ENCODE results near the gene PNPLA7. TPM values are rescaled to one million over a fixed set of nuclear protein-coding genes. Genes with fewer than 3 reads are reported as not detected.
"Not testable (repeated sequence)": the region's sequence is repeated elsewhere in the genome, so short reads cannot be mapped to it uniquely, and the experiment has no call there.

PNPLA7 gene
- polyA plus RNA-seq, 1 of the 3 experiments (the other 2 are of a cell fraction) = 0.99 TPM

- TF ChIP-seq, protein P1, sequence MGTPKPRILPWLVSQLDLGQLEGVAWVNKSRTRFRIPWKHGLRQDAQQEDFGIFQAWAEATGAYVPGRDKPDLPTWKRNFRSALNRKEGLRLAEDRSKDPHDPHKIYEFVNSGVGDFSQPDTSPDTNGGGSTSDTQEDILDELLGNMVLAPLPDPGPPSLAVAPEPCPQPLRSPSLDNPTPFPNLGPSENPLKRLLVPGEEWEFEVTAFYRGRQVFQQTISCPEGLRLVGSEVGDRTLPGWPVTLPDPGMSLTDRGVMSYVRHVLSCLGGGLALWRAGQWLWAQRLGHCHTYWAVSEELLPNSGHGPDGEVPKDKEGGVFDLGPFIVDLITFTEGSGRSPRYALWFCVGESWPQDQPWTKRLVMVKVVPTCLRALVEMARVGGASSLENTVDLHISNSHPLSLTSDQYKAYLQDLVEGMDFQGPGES (IDR thresholded peaks at IDR 0.05; ENCODE audit: low read depth, low read length) = no peak
- TF ChIP-seq CHD2 (IDR thresholded peaks at IDR 0.05; ENCODE audit: low read length, partially characterized antibody) (no peak), REST (IDR thresholded peaks at IDR 0.05; ENCODE audit: low read depth, low read length) (no peak), YY1 (IDR thresholded peaks at IDR 0.05; ENCODE audit: low read depth) (no peak), FOSL2 (IDR thresholded peaks at IDR 0.05; ENCODE audit: borderline replicate concordance, low read depth) (no peak), TCF12 (IDR thresholded peaks at IDR 0.05) (no peak), SMC3 (IDR thresholded peaks at IDR 0.05; ENCODE audit: low read depth, low read length) (no peak), RCOR1 (IDR thresholded peaks at IDR 0.05; ENCODE audit: low read length) (no peak), RAD21 (IDR thresholded peaks at IDR 0.05; ENCODE audit: low read length) (no peak), FOXM1 (IDR thresholded peaks at IDR 0.05; ENCODE audit: low read depth) (no peak), FOXJ3 (CRISPR knock-in tag; IDR thresholded peaks at IDR 0.05) (no peak), ZBTB33 (IDR thresholded peaks at IDR 0.05; ENCODE audit: borderline replicate concordance, low read depth) (no peak), TEAD4 (IDR thresholded peaks at IDR 0.05; ENCODE audit: borderline replicate concordance, insufficient read depth) (no peak), MAX (IDR thresholded peaks at IDR 0.05; ENCODE audit: low read depth) (no peak)
- TF ChIP-seq, protein P2, sequence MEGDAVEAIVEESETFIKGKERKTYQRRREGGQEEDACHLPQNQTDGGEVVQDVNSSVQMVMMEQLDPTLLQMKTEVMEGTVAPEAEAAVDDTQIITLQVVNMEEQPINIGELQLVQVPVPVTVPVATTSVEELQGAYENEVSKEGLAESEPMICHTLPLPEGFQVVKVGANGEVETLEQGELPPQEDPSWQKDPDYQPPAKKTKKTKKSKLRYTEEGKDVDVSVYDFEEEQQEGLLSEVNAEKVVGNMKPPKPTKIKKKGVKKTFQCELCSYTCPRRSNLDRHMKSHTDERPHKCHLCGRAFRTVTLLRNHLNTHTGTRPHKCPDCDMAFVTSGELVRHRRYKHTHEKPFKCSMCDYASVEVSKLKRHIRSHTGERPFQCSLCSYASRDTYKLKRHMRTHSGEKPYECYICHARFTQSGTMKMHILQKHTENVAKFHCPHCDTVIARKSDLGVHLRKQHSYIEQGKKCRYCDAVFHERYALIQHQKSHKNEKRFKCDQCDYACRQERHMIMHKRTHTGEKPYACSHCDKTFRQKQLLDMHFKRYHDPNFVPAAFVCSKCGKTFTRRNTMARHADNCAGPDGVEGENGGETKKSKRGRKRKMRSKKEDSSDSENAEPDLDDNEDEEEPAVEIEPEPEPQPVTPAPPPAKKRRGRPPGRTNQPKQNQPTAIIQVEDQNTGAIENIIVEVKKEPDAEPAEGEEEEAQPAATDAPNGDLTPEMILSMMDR (IDR thresholded peaks at IDR 0.05) = no peak
- TF ChIP-seq, protein P3, sequence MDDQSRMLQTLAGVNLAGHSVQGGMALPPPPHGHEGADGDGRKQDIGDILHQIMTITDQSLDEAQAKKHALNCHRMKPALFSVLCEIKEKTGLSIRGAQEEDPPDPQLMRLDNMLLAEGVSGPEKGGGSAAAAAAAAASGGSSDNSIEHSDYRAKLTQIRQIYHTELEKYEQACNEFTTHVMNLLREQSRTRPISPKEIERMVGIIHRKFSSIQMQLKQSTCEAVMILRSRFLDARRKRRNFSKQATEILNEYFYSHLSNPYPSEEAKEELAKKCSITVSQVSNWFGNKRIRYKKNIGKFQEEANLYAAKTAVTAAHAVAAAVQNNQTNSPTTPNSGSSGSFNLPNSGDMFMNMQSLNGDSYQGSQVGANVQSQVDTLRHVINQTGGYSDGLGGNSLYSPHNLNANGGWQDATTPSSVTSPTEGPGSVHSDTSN (IDR thresholded peaks at IDR 0.05) = no peak
- DNase-seq = no peak
- POLR2A ChIA-PET = no interaction called here
- Histone ChIP-seq H3K4me3 (ENCODE audit: low read depth in 2 of 2, low read length in 1 of 2) (no peak overlapping the region), H4K20me1 (ENCODE audit: insufficient read depth) (no peaks in the 10 kb centered on the region), H3K27me3 (ENCODE audit: insufficient read depth) (no peaks in the 10 kb centered on the region), H3K79me2 (ENCODE audit: insufficient read depth) (no peaks in the 10 kb centered on the region), H3K4me1 (ENCODE audit: control insufficient read depth in 1 of 2, insufficient read depth in 2 of 2, low read depth in 1 of 2, low read length in 1 of 2) (no peaks in the 10 kb centered on the region), H3K9me3 (no peaks in the 10 kb centered on the region), H3K9ac (no peak overlapping the region), H2AFZ (ENCODE audit: low read depth) (no peak overlapping the region), H3K27ac (ENCODE audit: low read depth in 2 of 2, low read length in 1 of 2) (no peak overlapping the region), H3K36me3 (replicated peaks in 1 of 2; ENCODE audit: control insufficient read depth in 1 of 2, insufficient read depth in 2 of 2, low read length in 1 of 2) (no peaks in the 10 kb centered on the region), H3F3A (replicated peaks; ENCODE audit: insufficient read depth) (peaks cover 5% of the 10 kb centered on the region), H3K9me2 (no peaks in the 10 kb centered on the region), H3K4me2 (no peak overlapping the region)
- 87% methylated on average over 25 of the region's 25 CpGs for WGBS (ENCODE audit: low lambda C conversion rate)
- CTCF ChIA-PET = no interaction called here
These were observed 38.3 kb downstream of the PNPLA7 start for GRCh38 chr9:137511758-137512463.

- H3K36me3 ChIP-seq (replicated peaks in 1 of 2; ENCODE audit: control insufficient read depth in 1 of 2, insufficient read depth in 2 of 2, low read length in 1 of 2); H4K20me1 ChIP-seq (ENCODE audit: insufficient read depth); DNase-seq; H3K9ac ChIP-seq; H3K4me3 ChIP-seq (ENCODE audit: low read depth in 2 of 2, low read length in 1 of 2); H3K9me2 ChIP-seq; H3K9me3 ChIP-seq; H3F3A ChIP-seq (replicated peaks; ENCODE audit: insufficient read depth); CTCF ChIA-PET; H3K27me3 ChIP-seq (ENCODE audit: insufficient read depth); H3K4me2 ChIP-seq; H3K79me2 ChIP-seq (ENCODE audit: insufficient read depth); POLR2A ChIA-PET; H3K27ac ChIP-seq (ENCODE audit: low read depth in 2 of 2, low read length in 1 of 2); H3K4me1 ChIP-seq (ENCODE audit: control insufficient read depth in 1 of 2, insufficient read depth in 2 of 2, low read depth in 1 of 2, low read length in 1 of 2); H2AFZ ChIP-seq (ENCODE audit: low read depth): not testable (repeated sequence)
- 98% methylated on average over 8 of the region's 22 CpGs for WGBS (ENCODE audit: low lambda C conversion rate)
These were observed 39.1 kb downstream of the PNPLA7 start for GRCh38 chr9:137511126-137511525.

Measured in SK-N-SH (cell line).